Activated naive CD8-positive, alpha-beta T cell treated with anti-CD3 and anti-CD28 coated beads, Interleukin-2, amount 10 ng/mL, durations not matched to agents 7 days and 5 days (primary cell): Measurements from ENCODE around the gene ULBP2. TPM values are rescaled to one million over a fixed set of nuclear protein-coding genes. Genes with fewer than 3 reads are reported as not detected.
A peak's percentile ranks its signal among the peaks of the same experiment; 100 is the strongest.
"Not testable (repeated sequence)": the region's sequence is repeated elsewhere in the genome, so short reads cannot be mapped to it uniquely, and the experiment has no call there.

ENCODE experiments used
- ATAC-seq: fragments of 150-1000 bp; cut with Tn5 transposase; one replicate; pipeline ENCODE4 v1.10.0; 2021; ENCODE audit warnings: low read depth, moderate library complexity
- POLR2A ChIA-PET: fragments of 350-600 bp; sonication (Branson Sonifier 250); formaldehyde crosslinking; loops from one replicate; lab custom pipeline; 2021; ENCODE audit warnings: antibody characterized with exemption; lab: Charles Lee
- DNase-seq: peaks from one replicate; pipeline ENCODE4 v3.0.0; 2021
- H3K27ac Mint-ChIP-seq: one replicate; pipeline ENCODE4 v1.8.0; 2022; ENCODE audit warnings: mild to moderate bottlenecking, mixed read lengths
- H3K27me3 Mint-ChIP-seq: one replicate; pipeline ENCODE4 v1.8.0; 2022; ENCODE audit warnings: mild to moderate bottlenecking, moderate library complexity, mixed read lengths
- H3K36me3 Mint-ChIP-seq: one replicate; pipeline ENCODE4 v1.8.0; 2021; ENCODE audit warnings: mild to moderate bottlenecking, mixed read lengths
- H3K4me1 Mint-ChIP-seq: one replicate; pipeline ENCODE4 v1.8.0; 2021; ENCODE audit warnings: mixed read lengths
- H3K4me3 Mint-ChIP-seq: one replicate; pipeline ENCODE4 v1.8.0; 2022; ENCODE audit warnings: mild to moderate bottlenecking, moderate library complexity, mixed read lengths
- H3K9me3 Mint-ChIP-seq: one replicate; pipeline ENCODE4 v1.8.0; 2021; ENCODE audit warnings: mixed read lengths
- total RNA-seq, 2 experiments: library from RNA; stranded (reverse); gene quantifications; one replicate each; pipeline ENCODE4 v1.2.3, GENCODE V29; 2021

The ULBP2 gene
- total RNA-seq, 2 experiments from 2014 or later: 0.53 to 0.60 TPM

DNA sequence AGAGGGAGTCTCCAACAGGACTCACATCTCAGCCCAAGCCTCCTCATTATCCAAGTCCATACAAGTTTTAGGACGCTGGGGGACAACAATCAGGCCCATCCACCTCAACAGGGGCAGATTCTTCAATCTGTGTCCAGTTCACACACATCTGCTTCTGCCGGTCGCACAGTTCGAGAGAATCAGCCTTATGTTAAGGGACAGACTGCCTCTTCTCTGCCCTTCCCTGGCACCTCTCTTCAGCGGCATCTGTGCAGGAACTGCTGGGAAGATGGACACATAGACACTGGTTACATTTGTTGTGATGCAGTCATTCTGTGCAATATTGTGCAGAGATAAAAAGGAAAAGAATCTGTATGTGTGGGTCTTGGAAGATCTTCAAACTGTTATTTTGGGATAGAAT lies 43.0 kb downstream of the ULBP2 start:
- H3K36me3 Mint-ChIP-seq: peaks cover 5% of the 10 kb centered on the region
- ATAC-seq: no peak
- H3K27ac Mint-ChIP-seq: no peak overlapping the region
- H3K4me3 Mint-ChIP-seq: no peak overlapping the region
- no peak for DNase-seq
- peaks cover 9% of the 10 kb centered on the region for H3K9me3 Mint-ChIP-seq
- H3K4me1 Mint-ChIP-seq: peaks cover 8% of the 10 kb centered on the region
- H3K27me3 Mint-ChIP-seq: peaks cover 91% of the 10 kb centered on the region
- POLR2A ChIA-PET: interaction anchor here (0.6 to 0.7 kb wide), 3 partner anchors 68 to 267 kb away, joined by 3 to 4 read pairs (median 3); no protein-coding TSS in a partner anchor

DNA sequence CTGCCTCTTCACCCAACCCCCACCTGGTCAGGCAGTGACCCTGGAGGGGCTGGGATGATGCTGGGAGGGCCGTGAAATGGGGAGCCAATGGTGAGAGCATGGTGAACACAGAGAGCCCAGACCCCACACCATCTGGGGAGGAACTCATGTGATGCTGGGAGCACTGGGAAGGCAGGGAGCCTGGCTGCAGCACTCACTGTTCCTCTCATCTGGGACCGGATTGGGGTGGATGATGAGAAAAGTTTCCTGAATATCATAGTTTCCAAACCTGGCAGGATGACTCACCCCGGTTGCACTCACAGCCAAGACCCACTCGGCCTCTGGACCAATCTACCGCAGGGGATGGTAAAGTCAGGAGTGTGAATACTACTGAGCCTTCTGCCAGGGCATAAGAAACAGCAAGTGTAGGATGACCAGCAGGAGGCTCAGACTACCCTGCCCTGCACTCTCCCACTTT lies 43.7 kb downstream of the ULBP2 start:
- Mint-ChIP-seq H3K9me3 (peaks cover 9% of the 10 kb centered on the region), H3K27me3 (peaks cover 95% of the 10 kb centered on the region), H3K27ac (no peak overlapping the region), H3K36me3 (peaks cover 5% of the 10 kb centered on the region), H3K4me3 (no peak overlapping the region), H3K4me1 (peaks cover 14% of the 10 kb centered on the region)
- POLR2A ChIA-PET: no interaction called here
- ATAC-seq (no peak), DNase-seq (no peak)

GRCh38 chr6:149987602-149988107 lies 45.8 kb downstream of the ULBP2 start:
- Mint-ChIP-seq H3K27me3 (peaks cover 94% of the 10 kb centered on the region), H3K9me3 (peaks cover 9% of the 10 kb centered on the region), H3K4me1 (peaks cover 25% of the 10 kb centered on the region), H3K36me3 (peaks cover 5% of the 10 kb centered on the region), H3K27ac (no peak overlapping the region), H3K4me3 (no peak overlapping the region)
- no peak for ATAC-seq
- DNase-seq: no peak
- POLR2A ChIA-PET: no interaction called here

- Mint-ChIP-seq H3K4me1 (peaks cover 25% of the 10 kb centered on the region), H3K27ac (no peak overlapping the region), H3K4me3 (no peak overlapping the region), H3K9me3 (peaks cover 9% of the 10 kb centered on the region), H3K27me3 (peaks cover 94% of the 10 kb centered on the region), H3K36me3 (peaks cover 5% of the 10 kb centered on the region)
- no peak for DNase-seq
- POLR2A ChIA-PET: no interaction called here
- no peak for ATAC-seq
Observed at GRCh38 chr6:149988550-149989346, 46.9 kb downstream of the ULBP2 start.

DNA sequence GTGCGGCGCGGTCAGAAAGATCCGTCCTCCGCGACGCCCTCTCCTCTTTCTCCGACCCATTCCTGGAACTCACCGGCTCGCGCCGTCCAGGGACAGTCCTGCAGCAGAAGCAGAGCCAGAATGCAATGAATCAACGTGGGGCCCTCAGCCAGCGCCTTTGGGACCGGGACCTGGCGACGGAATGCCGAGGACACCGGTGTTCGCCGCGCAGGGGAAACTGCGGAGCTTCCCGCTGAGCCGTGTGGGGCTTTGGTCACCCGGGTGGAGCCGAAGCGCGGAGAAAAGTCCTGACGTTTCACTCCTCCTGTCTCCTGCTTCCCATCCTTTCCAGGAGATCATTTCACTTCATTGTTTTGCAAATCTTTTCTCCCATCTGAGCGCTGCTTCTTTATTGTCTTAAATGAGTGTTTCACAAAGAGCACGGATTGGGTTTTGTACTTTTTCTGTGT lies 48.4 kb downstream of the ULBP2 start:
- POLR2A ChIA-PET: no interaction called here
- peak overlapping the region; percentile 76 for H3K4me3 Mint-ChIP-seq
- ATAC-seq: no peak

GRCh38 chr6:149990661-149991471 lies 49.1 kb downstream of the ULBP2 start:
- POLR2A ChIA-PET: no interaction called here
- DNase-seq (peak; percentile 62), ATAC-seq (peak; percentile 49)
- Mint-ChIP-seq H3K36me3 (peaks cover 5% of the 10 kb centered on the region), H3K4me1 (peaks cover 25% of the 10 kb centered on the region), H3K27me3 (peaks cover 93% of the 10 kb centered on the region), H3K27ac (peak overlapping the region; percentile 3), H3K4me3 (peak overlapping the region; percentile 76), H3K9me3 (peaks cover 9% of the 10 kb centered on the region)

More for the DNA sequence above, 48.4 kb downstream of the ULBP2 start:
- H3K27me3 Mint-ChIP-seq: peaks cover 95% of the 10 kb centered on the region
- no peak for DNase-seq
- peaks cover 25% of the 10 kb centered on the region for H3K4me1 Mint-ChIP-seq
- H3K27ac Mint-ChIP-seq: peak overlapping the region; percentile 3
- peaks cover 9% of the 10 kb centered on the region for H3K9me3 Mint-ChIP-seq
- H3K36me3 Mint-ChIP-seq: peaks cover 5% of the 10 kb centered on the region

- DNase-seq, POLR2A ChIA-PET, H3K9me3 Mint-ChIP-seq, H3K36me3 Mint-ChIP-seq, H3K27ac Mint-ChIP-seq: not testable (repeated sequence)
- peak overlapping the region; percentile 76 for H3K4me3 Mint-ChIP-seq
- peaks cover 92% of the 10 kb centered on the region for H3K27me3 Mint-ChIP-seq
- peak; percentile 61 for ATAC-seq
- H3K4me1 Mint-ChIP-seq: peaks cover 25% of the 10 kb centered on the region
Observed at GRCh38 chr6:149991472-149991795, 49.6 kb downstream of the ULBP2 start.

- Mint-ChIP-seq H3K4me3 (no peak overlapping the region), H3K27ac (no peak overlapping the region), H3K9me3 (peaks cover 9% of the 10 kb centered on the region), H3K36me3 (peaks cover 5% of the 10 kb centered on the region), H3K4me1 (peaks cover 25% of the 10 kb centered on the region), H3K27me3 (peaks cover 88% of the 10 kb centered on the region)
- DNase-seq (no peak), ATAC-seq (no peak)
- POLR2A ChIA-PET: no interaction called here
Observed at GRCh38 chr6:149991838-149992237, 50.0 kb downstream of the ULBP2 start.

- H3K9me3 Mint-ChIP-seq: no peaks in the 10 kb centered on the region
- peaks cover 14% of the 10 kb centered on the region for H3K4me1 Mint-ChIP-seq
- H3K36me3 Mint-ChIP-seq: no peaks in the 10 kb centered on the region
- peaks cover 65% of the 10 kb centered on the region for H3K27me3 Mint-ChIP-seq
- H3K4me3 Mint-ChIP-seq: no peak overlapping the region
- ATAC-seq: no peak
- POLR2A ChIA-PET: no interaction called here
- no peak for DNase-seq
- H3K27ac Mint-ChIP-seq: no peak overlapping the region
Observed at GRCh38 chr6:149995235-149995750, 53.5 kb downstream of the ULBP2 start.

DNA sequence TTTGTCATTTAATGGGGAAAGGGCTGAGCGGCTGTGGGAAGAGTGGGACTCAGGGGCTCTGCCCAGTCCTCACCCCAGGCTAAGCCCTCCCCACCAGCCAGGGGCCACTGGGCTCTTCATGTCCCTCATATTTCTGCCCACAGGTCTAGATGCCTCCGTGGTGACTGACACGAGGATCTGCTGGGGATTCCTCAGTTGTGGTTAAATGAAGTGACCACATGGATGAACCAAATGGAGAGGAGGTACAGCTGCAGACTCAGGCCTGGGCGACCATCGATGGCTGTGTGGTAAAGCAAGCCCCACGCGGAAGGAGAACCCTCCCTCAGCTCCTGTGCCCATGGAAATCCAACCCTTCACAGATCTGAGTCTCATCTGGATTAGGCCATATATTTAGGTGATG lies 54.2 kb downstream of the ULBP2 start:
- Mint-ChIP-seq H3K27me3 (peaks cover 59% of the 10 kb centered on the region), H3K4me1 (peaks cover 16% of the 10 kb centered on the region), H3K27ac (no peak overlapping the region), H3K4me3 (no peak overlapping the region), H3K36me3 (no peaks in the 10 kb centered on the region), H3K9me3 (no peaks in the 10 kb centered on the region)
- DNase-seq: no peak
- POLR2A ChIA-PET: no interaction called here
- ATAC-seq: no peak

Other genes starting within 250 kb of the ULBP2 start
- 10 to 100 TPM; 37.7 to 38.5 TPM for gene LATS1, start 223.9 kb upstream of the ULBP2 start, total RNA-seq
- gene NUP43, start 195.5 kb upstream of the ULBP2 start, total RNA-seq: 10 to 100 TPM; 61.2 to 67.6 TPM
- gene PCMT1, start 192.3 kb upstream of the ULBP2 start, total RNA-seq: 10 to 100 TPM; 76.9 to 80.0 TPM
- 1 to 10 TPM; 2.3 to 2.7 TPM for gene LRP11, start 77.7 kb upstream of the ULBP2 start, total RNA-seq
- not detected for gene RAET1E, start 43.9 kb upstream of the ULBP2 start, total RNA-seq
- gene RAET1G, start 18.9 kb upstream of the ULBP2 start, total RNA-seq: not detected
- under 1 TPM; 0.91 to 0.97 TPM for gene ULBP1, start 21.9 kb downstream of the ULBP2 start, total RNA-seq
- gene RAET1L, start 83.5 kb downstream of the ULBP2 start, total RNA-seq: not detected
- gene ULBP3, start 127.1 kb downstream of the ULBP2 start, total RNA-seq: 1 to 10 TPM in 1 of 2 experiments, under 1 TPM in 1; 0.94 to 1.6 TPM
- not detected for gene PPP1R14C, start 201.0 kb downstream of the ULBP2 start, total RNA-seq